Stimulated activated CD8-positive, alpha-beta memory T cell treated with anti-CD3 and anti-CD28 coated beads, Interleukin-2, amount 100 ng/mL, for 48 hours (primary cell): Measurements from ENCODE around the gene MRLN.

Source experiments
- DNase-seq, 2 donors: peaks; one replicate each; pipeline ENCODE4 v3.0.0-alpha.2; 2020; ENCODE audit warnings: low read depth in 2 of 2

The MRLN gene

DNA sequence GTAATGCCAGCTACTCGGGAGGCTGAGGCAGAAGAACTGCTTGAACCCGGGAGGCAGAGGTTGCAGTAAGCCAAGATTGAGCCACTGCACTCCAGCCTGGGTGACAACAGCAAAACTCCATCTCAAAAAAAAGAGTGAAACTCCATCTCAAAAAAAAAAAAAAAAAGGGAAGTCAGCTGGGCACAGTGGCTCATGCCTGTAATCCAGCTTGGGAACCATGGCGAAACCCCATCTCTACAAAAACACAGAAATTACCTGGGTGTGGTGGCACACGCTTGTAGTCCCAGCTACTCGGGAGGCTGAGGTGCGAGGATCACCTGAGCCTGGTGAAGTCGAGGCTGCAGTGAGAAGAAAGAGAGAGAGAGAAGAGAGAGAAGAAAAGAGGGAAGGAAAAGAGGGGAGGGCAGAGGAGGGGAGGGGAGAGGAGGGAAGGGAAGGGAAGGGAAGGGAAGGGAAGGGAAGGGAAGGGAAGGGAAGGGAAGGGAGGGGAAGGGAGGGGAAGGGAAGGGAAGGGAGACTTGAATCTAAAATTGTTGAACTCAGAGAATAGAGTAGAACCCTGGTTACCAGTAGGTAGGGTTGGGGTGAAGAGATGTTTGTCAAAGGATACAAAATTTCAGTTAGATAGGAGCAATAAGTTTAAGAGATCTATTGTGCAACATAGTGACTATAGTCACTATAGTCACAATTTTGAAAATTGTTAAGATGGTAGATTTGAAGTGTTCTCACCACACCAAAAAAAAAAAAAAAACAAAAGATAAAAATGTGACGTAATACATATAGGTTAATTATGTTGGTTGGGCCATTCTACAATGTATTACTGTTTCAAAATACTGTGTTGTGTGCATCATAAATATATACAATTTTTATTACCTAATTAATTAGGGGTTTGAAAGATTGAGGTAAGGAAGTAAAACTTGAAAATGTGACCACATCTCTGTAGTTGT is 46.1 kb downstream of the MRLN start:
- DNase-seq: no peak

- DNase-seq: no peak
Measured at GRCh38 chr10:59705931-59706330, 47.3 kb downstream of the MRLN start.

DNA sequence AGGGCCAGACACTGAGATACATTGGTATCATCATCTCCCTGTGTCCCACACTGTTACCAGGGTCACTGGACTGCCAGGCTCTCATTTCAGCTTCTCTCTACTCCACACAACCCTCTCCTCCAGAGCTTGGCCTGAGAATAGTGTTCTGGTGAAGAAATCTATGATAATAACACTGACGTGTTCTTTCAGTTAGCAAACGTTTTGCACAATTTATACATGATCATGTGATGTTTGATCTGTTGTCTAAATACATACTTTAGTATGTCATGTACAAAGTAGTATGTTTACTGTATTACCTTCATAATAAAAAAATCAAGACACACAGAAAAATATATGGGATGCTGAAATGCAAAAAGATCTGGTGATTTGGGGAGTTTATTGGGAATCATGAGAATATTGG is 48.6 kb downstream of the MRLN start:
- no peak for DNase-seq

DNA sequence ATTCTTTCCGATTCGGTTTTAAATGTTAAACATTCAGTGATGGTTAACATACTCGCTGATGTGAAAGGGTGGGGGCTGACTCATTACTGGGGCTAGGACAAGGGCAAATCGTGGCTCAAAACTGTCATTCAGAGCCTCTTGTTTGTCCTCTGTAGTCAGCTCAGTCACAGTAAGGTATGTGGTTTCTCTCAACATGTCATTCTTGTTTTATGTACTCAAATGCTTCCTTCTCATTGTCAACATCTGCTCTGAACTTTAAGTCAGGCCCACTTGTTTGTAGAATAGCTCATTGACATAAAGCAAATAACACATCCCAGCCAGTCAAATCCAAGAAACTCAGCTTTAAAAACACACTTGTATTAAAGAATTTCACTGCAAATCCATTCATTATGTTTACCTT is 50.9 kb downstream of the MRLN start:
- DNase-seq: no peak

GRCh38 chr10:59700709-59701108 is 52.5 kb downstream of the MRLN start:
- DNase-seq: no peak

DNA sequence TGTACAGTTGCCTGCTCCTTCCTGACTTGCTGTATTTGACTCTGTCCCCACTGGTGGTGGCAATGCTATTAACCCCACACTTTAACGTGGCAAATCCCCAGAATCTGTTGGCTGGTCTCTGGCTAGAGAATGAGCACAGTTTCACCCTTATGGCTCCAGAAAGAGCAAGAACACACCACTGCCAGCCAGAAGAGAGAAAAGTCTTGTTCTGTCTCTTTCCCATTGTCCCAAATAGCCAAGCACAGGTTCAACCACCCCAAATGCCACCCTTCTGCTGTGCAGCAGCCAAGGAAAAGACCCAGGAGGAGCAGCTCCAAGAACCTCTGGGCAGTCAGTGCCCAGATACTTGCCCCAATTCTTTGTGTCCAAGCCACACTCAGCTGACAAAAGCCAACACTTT is 54.9 kb downstream of the MRLN start:
- no peak for DNase-seq

GRCh38 chr10:59695637-59696036 is 57.6 kb downstream of the MRLN start:
- DNase-seq: no peak

GRCh38 chr10:59694936-59695335 is 58.3 kb downstream of the MRLN start:
- no peak for DNase-seq

- no peak for DNase-seq
Measured at GRCh38 chr10:59692113-59692512, 61.1 kb downstream of the MRLN start.

GRCh38 chr10:59688921-59689351 is 64.3 kb downstream of the MRLN start:
- DNase-seq: no peak

DNA sequence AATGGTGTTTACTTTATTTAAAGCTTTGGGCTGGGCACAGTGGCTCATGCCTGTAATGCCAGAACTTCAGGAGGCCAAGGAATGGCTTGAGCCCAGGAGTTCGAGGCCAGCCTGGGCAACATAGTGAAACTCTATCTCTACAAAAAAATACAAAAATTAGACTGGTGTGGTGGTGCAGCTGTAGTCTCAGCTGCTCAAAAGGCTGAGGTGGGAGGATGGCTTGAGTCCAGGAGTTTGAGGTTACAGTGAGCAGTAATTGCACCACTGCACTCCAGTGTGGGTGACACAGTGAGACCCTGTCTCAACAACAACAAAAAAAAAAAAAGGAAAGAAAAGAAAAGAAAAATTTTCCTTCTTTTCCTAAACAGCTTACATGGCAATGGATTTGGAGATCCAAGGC is 65.6 kb downstream of the MRLN start:
- no peak for DNase-seq
